Non-pigmented ciliary epithelial cell (primary cell): Measurements from ENCODE around the gene EPN1.
"Not testable (repeated sequence)": the region's sequence is repeated elsewhere in the genome, so short reads cannot be mapped to it uniquely, and the experiment has no call there.

Experiments
- DNase-seq: peaks from one replicate; pipeline ENCODE4 v3.0.0-alpha.2; 2010; ENCODE audit warnings: low read depth

The EPN1 gene

GRCh38 chr19:55720214-55720746, 45.3 kb downstream of the EPN1 start:
- no peak for DNase-seq

GRCh38 chr19:55720801-55721200, 45.8 kb downstream of the EPN1 start:
- no peak for DNase-seq

GRCh38 chr19:55723491-55723890, 48.5 kb downstream of the EPN1 start:
- no peak for DNase-seq

GRCh38 chr19:55730378-55730777, 55.4 kb downstream of the EPN1 start:
- DNase-seq = not testable (repeated sequence)

- no peak for DNase-seq
These were observed 63.3 kb downstream of the EPN1 start, which contains the start of gene NLRP9 for GRCh38 chr19:55738302-55738701. NLRP9 (minus strand) TSS chr19:55738402; CDS start chr19:55738374, 28 bp downstream.

- no peak for DNase-seq
These were observed 75.7 kb downstream of the EPN1 start for GRCh38 chr19:55750715-55751114.

GRCh38 chr19:55753401-55753800, 78.4 kb downstream of the EPN1 start:
- DNase-seq = no peak

GRCh38 chr19:55756808-55757207, 81.8 kb downstream of the EPN1 start:
- DNase-seq = not testable (repeated sequence)

- DNase-seq = not testable (repeated sequence)
These were observed 83.8 kb downstream of the EPN1 start, which contains the start of gene RFPL4A for GRCh38 chr19:55758797-55759196. RFPL4A (plus strand) TSS chr19:55759097; CDS start chr19:55761801, 2,704 bp downstream.
